GM18858 (cell line): ENCODE data around the gene CHM.
"Not testable (repeated sequence)": the region's sequence is repeated elsewhere in the genome, so short reads cannot be mapped to it uniquely, and the experiment has no call there.

ENCODE experiments used
- ATAC-seq: cut with Tn5 transposase; IDR thresholded peaks from one replicate; pipeline ENCODE4 v1.9.1; 2021; ENCODE audit not compliant: unreplicated experiment

CHM gene, protein sequence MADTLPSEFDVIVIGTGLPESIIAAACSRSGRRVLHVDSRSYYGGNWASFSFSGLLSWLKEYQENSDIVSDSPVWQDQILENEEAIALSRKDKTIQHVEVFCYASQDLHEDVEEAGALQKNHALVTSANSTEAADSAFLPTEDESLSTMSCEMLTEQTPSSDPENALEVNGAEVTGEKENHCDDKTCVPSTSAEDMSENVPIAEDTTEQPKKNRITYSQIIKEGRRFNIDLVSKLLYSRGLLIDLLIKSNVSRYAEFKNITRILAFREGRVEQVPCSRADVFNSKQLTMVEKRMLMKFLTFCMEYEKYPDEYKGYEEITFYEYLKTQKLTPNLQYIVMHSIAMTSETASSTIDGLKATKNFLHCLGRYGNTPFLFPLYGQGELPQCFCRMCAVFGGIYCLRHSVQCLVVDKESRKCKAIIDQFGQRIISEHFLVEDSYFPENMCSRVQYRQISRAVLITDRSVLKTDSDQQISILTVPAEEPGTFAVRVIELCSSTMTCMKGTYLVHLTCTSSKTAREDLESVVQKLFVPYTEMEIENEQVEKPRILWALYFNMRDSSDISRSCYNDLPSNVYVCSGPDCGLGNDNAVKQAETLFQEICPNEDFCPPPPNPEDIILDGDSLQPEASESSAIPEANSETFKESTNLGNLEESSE

DNA sequence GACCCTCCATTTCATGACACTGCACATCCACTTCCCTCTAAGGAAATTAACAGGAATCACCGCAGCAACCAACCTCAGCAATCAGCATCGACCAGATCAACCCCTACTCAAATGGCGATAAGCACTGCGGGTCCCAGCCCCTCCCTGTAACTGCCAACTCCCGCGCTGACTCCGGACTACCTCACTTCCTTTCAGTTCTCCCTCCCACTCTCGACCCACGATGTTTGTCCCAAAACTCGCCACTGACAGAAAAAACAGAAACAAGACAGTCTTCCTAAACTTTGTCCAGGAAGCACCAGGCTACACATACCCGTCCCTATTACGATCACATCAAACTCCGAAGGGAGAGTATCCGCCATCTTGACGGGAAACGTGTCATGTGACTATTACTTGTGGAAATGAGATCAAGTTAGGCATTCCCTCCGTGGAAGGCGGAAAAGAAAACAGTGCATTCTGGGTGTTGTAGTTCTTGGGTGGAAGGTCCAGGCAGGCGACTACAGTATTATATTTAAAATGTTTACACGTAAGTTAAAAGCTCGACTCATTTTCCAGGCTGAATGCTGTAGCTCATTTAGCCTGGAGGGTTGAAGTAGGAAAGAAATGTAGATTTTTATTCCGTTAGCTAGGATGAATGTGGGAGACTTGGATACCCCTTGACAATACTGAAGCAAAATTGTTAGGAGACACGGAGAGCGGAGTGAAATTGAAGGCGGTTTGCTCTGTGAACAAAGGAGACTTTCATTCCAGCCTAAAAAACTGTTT is at the start of gene CHM:
CHM (minus strand) TSS at position 385 of the 762 bp plus-strand sequence; CDS start at position 359, 26 bp downstream.
- ATAC-seq, result peak; percentile 99

DNA sequence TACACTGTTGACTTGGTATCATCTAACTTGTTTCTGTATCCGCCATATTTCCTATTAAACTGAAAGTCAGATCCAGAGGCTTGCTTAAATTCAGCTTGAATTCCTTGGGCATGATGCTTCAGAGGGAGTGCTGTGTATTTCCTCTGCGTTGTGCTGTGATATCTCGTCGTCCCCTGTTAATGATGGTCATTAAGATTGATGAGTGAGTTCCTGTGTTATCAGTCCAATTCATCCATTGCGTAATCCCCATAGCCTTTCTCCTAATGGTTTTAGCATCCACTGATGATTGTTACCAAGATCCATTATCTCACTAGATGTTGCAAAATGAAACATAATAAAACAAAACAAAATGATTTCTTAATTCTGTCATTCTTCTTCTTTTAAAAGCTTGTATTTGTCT is 31.3 kb upstream of the CHM start:
- no peak for ATAC-seq

DNA sequence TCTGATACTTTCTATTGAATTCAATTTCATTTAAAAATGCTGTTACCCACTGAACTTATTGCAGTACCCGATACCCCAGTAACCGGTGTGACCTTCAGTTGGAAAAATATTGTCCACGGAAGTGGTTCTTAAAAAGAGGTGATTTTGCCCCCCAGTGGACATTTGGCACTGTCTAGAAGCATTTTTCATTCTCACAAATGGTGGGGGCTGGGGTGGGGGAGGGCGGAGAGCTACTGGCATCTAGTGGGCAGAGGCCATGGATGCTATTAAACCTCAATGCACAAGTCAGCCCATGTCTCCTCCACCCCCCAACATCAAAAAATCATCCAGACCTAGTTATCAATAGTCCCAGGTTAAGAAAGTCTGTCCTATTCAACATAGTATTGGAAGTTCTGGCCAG is 19.6 kb upstream of the CHM start:
- no peak for ATAC-seq

DNA sequence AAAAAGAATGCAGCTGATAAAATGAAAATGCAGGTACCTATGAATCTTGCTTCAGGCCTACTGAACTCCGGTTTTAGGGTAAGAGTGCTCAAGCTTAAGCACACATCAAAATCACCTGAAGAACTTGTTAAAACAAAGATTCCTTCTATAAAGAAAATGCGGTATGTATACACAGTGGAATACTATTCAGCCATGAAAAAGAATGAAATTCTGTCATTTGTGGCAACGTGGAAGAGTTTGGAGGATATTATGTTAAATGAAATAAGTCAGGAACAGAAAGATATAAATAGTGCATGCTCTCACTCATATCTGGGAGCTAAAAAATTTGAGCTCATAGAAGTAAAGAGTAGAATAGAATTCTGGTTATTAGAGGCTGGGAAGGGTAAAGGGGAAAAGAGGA is 14.0 kb upstream of the CHM start:
- ATAC-seq, result no peak

DNA sequence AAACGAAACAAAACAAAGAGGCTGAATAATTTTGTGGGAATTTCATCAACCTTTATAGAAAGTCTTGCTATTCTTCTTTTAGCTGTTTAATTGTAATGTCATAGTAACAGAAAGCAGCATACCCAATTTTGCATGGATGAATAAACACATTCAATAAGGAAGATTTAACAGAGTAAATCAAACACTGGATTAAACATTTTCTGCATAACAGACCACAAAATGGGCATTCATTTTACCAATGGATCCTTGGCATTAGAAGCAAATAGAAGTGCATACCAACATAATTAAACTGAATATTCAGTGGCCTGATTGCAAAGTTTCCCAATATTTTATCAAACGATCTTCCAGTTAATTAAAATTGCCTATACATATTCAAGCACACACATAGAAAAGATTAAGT is 4.4 kb upstream of the CHM start:
- no peak for ATAC-seq

DNA sequence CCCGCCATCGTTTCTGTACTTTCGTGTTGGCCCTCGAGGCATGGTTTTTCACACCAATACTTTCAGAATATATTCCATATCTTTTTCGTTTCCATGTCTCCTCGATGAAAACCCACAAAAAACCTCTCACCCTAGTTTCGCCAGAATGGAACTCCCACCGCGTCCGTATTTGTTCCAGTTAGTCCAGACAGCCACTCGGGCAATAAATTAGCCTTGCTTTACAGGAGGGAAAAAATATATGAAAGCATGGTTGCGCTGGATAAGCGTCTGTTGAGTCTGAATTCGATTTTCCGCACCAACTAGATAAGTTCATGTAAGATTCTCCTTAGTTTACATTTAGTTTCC is 550 bp upstream of the CHM start:
- no peak for ATAC-seq

DNA sequence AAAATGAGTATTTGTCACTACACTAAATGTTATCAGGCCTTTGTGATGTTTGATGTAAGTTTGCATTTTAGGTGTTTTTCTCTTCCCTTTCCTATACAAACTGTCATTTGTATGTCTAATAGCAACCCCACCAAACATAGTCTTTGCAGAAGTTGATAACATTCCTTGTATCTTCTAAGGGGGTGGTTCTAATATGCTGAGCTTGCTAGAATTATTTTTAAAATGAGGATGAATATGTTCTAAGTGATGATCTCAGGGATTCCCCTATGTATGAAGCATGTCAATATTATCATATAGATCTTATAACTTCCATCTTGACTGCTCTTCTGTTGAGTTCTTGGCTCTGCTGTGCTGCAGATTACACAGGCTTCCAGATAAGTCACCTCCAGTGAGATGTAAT is 3.1 kb downstream of the CHM start:
- ATAC-seq, result no peak

DNA sequence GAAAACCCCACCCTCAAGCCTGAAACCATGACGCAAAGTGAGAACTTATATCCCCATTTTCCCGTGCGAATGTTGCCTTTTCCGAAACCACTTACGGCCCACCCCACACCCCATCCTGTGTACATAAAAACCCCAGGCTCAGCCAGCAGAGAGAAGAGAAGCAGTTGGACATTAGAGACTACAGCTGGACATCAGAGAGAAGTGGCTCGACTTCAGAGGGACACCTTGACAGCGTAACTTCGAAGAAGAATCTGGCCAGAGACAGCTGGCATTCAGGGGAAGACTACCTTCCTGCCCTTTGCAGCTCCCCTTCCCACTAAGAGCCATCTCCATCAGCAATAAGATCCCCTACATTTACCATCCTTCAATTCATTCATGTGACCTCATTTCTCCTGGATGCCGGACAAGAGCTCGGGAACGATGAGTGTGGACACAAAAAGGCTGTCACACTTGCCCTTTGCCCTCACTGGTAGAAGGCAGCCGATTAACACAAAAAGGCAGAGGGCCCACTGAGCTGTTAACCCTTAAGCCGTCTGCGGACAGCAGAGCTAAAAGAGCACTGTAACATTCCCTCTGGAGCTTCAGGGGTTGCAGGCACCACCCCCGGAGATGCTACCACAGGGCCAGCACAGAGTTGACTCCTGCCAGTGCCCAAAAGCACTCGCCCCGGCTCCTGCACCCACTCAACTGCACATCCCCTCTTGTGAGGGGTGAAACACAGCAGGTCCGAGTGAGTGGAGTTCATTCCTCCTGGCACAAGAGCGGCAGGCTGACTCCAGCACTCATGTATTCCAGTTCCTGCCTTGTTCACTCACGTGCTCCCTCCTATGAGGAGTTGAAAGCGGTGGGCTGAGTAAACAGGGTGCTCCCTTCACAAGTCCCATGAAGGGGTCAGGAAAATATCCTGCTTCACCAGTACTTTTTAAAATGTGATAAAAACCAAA is 7.5 kb downstream of the CHM start:
- ATAC-seq, result no peak

DNA sequence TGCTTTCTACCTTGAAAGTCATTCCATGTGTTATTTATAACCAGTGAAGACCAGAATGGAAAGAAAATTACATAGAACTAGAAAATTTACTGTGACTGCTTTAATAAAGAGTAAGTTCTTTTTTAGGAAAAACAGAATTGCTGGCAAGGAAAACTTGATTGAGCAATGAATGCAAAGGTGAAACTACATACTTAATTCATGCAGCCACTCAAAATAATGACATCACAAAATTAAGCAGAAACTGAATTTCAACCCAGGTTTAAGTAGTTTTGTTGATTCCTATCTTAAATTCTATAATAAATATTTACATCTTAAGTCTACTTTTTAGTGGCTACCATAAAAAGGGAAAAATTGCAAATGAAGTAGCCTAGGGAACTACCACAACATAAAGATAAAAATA is 14.0 kb downstream of the CHM start:
- ATAC-seq, result no peak

DNA sequence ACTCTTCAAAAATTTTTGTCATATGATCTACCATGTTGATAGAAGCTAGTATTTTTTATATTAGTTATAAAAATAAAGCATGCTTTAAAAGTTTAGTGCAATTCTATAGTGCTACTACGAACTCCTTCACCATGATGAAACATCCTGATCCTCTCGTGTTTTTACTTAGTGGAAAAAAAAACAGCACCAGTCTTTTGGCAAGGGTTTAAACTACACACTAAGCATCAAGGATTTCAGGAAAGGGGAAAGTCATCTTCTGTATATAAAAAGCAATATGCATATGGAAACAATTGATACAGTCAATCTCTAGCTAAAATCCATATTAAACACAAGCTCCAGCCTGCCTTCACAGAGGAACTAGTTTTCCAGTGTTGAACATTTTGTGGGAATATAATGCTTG is 18.7 kb downstream of the CHM start:
- ATAC-seq, result no peak

DNA sequence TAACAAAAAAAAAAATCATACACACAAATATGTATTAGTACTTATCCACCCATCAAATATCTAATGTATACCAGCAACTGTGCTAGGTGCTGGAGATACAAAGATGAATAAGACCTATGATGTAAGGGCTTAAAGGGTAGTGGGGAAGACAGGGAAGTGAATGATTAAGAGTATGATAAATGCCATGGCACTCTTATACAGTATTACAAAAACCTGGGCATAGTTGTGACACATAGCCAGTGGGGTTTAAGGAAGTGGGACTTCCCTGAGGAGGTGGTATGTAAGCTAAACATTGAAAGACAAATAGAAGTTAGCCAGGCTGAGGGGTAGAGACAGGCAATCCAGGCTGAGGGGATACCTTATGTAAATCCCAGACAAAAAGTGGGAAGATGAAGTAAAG is 23.5 kb downstream of the CHM start:
- ATAC-seq, result no peak

DNA sequence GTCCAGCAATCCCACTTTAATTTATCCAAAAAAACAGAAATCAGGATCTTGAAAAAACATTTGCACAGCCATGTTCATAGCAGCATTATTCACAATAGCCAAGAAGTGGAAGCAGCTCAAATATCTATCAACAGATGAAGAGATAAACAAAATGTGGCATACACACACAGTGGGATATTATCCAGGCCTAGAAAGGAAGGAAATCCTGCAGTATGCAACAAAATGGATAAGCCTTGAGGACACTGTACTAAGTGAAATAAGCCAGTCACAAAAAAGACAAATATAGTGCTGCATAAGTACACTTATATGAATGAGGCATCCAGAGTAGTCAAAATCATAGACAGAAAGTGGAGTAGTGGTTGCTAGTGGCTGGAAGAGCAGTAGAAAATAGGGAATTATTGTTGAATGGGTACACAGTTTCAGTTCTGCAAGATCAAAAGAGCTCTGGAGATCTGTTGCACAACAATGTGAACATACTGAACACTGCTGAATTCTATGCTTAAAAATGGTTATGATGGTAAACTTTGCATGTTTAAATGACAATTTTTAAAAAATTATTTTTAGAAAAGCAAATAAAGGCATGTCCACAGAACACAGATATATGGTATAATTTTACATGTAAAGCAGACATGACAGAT is 25.6 kb downstream of the CHM start:
- no peak for ATAC-seq

DNA sequence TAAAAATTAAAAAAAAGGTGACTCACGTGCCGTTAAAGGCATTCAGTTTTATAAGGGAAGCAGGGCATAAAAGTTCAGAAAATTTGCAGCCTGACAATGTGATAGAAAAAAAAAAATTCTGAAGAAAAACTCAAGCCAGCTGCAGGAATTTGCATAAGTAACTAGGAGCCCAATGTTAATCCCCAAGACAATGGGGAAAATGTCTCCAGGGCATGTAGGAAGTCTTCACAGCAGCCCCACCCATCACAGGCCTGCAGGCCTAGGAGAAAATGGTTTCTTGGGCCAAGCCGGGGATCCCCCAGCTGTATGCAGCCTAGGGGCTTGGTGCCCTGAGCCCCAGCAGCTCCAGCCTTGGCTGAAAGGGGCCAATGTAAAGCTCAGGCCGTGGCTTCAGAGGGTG is 31.2 kb downstream of the CHM start:
- no peak for ATAC-seq

DNA sequence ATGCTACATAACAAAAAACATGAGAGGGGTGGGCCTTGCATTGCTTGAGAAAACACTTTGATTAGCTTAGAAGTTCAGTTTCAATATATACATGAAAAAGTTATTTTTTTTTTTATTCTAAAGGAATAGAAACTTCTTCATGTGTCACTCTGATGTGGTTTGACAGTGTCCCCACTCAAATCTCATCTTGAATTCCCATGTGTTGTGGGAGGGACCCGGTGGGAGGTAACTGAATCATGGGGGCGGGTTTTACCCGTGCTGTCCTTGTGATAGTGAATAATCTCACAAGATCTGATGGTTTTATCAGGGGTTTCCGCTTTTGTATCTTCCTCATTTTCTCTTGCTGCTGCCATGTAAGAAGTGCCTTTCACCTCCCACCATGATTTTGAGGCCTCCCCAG is 32.4 kb downstream of the CHM start:
- ATAC-seq, result not testable (repeated sequence)

DNA sequence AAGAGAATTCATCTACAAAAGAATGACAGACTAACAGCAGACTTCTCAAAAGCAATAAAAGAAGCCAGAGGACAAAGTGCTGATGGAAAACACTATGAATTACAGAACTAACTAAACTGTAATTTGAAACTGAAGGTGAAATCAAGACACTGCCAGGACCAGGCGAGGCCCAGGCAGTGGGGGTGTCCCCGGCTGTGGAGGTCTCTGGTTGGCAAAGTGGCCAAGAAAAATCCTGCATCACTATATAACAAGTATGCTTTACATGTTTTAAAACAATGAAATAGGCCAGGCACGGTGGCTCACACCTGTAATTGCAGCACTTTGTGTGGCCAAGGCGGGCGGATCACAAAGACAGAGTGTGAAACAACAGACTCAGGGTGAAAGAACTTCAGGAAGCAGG is 32.9 kb downstream of the CHM start:
- ATAC-seq, result no peak

DNA sequence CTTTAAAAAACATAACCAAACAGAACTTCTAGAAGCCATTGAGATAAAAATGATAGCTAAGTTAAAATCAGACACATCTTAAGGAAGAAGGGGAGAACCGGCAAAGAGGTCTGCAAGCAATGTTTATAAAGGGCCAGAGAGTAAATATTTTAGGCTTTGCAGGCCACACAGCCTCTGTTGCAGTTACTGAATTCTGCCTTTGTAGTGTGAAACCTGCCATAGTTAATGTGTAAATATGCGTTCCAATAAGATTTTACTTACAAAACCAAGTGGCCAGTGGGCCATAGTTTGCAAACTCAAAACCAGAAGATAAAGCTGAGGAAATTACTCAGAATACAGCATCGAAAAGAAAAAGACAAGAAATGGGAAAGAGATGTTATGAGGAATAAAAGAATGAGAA is 33.6 kb downstream of the CHM start:
- ATAC-seq, result no peak

DNA sequence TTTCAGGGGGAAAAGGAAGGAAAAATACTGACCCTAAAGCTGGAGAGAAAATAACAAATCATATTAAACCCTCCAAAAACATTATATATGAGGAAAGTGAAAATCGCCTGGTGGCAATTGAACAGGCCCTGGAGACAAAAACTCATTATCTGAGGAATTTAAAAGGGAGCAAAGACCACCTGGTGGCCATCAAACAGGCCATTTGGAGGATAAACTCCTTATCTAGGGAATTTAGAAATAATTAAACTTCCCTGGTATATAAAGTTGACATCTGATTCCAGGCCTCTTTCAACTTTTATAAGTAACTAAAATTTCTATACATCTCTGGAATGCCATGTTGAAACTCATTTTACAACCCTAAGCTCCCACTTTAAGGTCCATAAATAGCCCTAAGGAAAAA is 35.2 kb downstream of the CHM start:
- no peak for ATAC-seq

DNA sequence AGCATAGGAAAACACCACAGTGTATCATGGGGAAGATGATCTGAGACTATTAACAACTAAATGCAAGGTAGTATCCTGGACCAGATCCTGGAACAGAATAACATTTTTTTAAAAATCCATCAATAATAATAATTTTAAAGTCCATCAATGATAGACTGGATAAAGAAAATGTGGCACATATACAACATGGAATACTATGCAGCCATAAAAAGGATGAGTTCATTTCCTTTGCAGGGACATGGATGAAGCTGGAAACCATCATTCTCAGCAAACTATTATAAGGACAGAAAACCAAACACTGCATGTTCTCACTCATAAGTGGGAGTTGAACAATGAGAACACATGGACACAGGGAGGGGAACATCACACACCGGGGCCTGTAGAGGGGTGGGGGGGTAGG is 37.6 kb downstream of the CHM start:
- ATAC-seq, result not testable (repeated sequence)

DNA sequence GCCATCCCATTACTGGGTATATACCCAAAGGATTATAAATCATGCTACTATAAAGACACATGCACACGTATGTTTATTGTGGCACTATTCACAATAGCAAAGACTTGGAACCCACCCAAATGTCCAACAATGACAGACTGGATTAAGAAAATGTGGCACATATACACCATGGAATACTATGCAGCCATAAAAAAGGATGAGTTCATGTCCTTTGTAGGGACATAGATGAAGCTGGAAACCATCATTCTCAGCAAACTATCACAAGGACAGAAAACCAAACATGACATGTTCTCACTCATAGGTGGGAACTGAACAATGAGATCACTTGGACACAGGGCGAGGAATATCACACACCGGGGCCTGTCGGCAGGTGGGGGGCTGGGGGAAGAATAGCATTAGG is 39.5 kb downstream of the CHM start:
- not testable (repeated sequence) for ATAC-seq

DNA sequence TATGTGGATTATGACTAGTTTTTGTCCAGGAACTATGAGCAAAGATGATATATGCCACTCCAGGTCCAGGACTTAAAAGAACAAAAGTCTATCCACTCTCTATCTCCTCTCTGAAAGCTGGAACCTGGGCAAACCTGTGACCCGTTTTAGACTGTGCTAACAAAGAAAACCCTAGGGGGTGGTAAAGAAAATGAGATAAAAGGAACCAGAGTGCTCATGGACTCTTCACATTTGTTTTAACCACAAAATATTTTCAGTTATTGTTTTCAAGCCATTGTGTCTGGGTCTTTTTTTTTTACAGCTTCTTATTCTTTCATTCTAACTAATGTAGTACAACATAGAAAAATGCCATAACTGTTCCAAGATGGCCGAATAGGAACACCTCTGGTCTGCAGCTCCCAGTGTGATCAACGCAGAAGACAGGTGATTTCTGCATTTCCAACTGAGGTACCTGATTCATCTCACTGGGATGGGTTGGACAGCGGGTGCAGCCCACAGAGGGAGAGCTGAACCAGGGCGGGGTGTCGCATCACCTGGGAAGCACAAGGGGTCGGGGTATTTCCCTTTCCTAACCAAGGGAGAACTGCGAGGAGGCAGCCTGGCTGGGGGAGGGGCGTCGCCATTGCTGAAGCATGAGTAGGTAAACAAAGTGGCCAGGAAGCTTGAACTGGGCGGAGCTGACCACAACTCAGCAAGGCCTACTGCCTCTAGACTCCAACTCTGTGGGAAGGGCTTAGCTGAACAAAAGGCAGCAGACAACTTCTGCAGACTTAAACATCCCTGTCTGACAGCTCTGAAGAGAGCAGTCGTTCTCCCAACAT is 45.1 kb downstream of the CHM start:
- ATAC-seq, result no peak
